Lung microvascular endothelial cell (primary cell): ENCODE measurements around the gene CSGALNACT2. TPM values are rescaled to one million over a fixed set of nuclear protein-coding genes. Genes with fewer than 3 reads are reported as not detected.

Experiments
- DNase-seq, 2 donors: peaks; one replicate each; pipeline versions ENCODE4 v3.0.0 to v3.0.0-alpha.2; 2010; ENCODE audit warnings: low read depth in 2 of 2
- total RNA-seq: library from RNA; depleted of rRNA; stranded (reverse); fragments of >200 nt; gene quantifications from 2 replicates; pipeline ENCODE4 v1.2.1, GENCODE V29; 2014

CSGALNACT2 gene
- total RNA-seq, 1 donor from 2014 or later = 9.1 TPM

GRCh38 chr10:43200538-43201390 is 62.5 kb downstream of the CSGALNACT2 start:
- DNase-seq = no peak

- DNase-seq = no peak
Observed at GRCh38 chr10:43201545-43202131, 63.4 kb downstream of the CSGALNACT2 start.

GRCh38 chr10:43202224-43202656 is 64.0 kb downstream of the CSGALNACT2 start:
- DNase-seq = peak in 1 of 2 donors; percentile 22

GRCh38 chr10:43202657-43203447 is 64.6 kb downstream of the CSGALNACT2 start:
- DNase-seq = peak in 1 of 2 donors; percentile 16

GRCh38 chr10:43203448-43204041 is 65.3 kb downstream of the CSGALNACT2 start:
- DNase-seq = no peak

- no peak for DNase-seq
Observed at GRCh38 chr10:43204042-43204942, 66.0 kb downstream of the CSGALNACT2 start.

- peak; percentile 65 to 74 for DNase-seq
Observed at GRCh38 chr10:43204943-43205671, 66.9 kb downstream of the CSGALNACT2 start.

GRCh38 chr10:43205681-43206390 is 67.6 kb downstream of the CSGALNACT2 start:
- DNase-seq = no peak

- no peak for DNase-seq
Observed at GRCh38 chr10:43206391-43207235, 68.4 kb downstream of the CSGALNACT2 start.

GRCh38 chr10:43208147-43209073 is 70.2 kb downstream of the CSGALNACT2 start:
- no peak for DNase-seq

- DNase-seq = no peak
Observed at GRCh38 chr10:43209074-43209455, 70.8 kb downstream of the CSGALNACT2 start.

- no peak for DNase-seq
Observed at GRCh38 chr10:43209651-43210141, 71.5 kb downstream of the CSGALNACT2 start.

GRCh38 chr10:43210556-43210955 is 72.3 kb downstream of the CSGALNACT2 start:
- DNase-seq = no peak

GRCh38 chr10:43211030-43211429 is 72.8 kb downstream of the CSGALNACT2 start:
- DNase-seq = no peak

GRCh38 chr10:43211431-43212042 is 73.3 kb downstream of the CSGALNACT2 start:
- DNase-seq = no peak

GRCh38 chr10:43212043-43212721 is 73.9 kb downstream of the CSGALNACT2 start:
- no peak for DNase-seq
